Kidney (tissue), 14 donors: Measurements from ENCODE around the gene NAP1L5. TPM values are rescaled to one million over a fixed set of nuclear protein-coding genes. Genes with fewer than 3 reads are reported as not detected.

ENCODE experiments used
- DNase-seq, 5 donors: peaks; one replicate each; pipeline ENCODE4 v3.0.0-alpha.2; 2013 to 2020
- FAIRE-seq: peaks from 2 replicates; lab custom pipeline; 2012; peaks lifted over from hg19 to GRCh38; lab: Jason Lieb, UNC
- H3K27ac ChIP-seq, 2 donors: one replicate each; pipeline ENCODE4 v1.7.0; 2013; ENCODE audit warnings: low read depth in 2 of 2, low read length in 2 of 2, inconsistent platforms in 1 of 2
- H3K27me3 ChIP-seq: one replicate; pipeline ENCODE4 v1.7.1; 2013; ENCODE audit warnings: low read length, inconsistent platforms; ENCODE audit not compliant: control insufficient read depth, insufficient read depth
- H3K36me3 ChIP-seq, 3 donors: one replicate each; pipeline versions ENCODE4 v1.7.0 to v1.7.1; 2013; ENCODE audit warnings: low read length in 3 of 3, control low read depth in 1 of 3, inconsistent platforms in 1 of 3; ENCODE audit not compliant: insufficient read depth in 3 of 3, control insufficient read depth in 2 of 3
- H3K4me1 ChIP-seq, 3 donors: one replicate each; pipeline versions ENCODE4 v1.7.0 to v1.7.1; 2013; ENCODE audit warnings: low read length in 3 of 3, inconsistent platforms in 1 of 3, low read depth in 1 of 3; ENCODE audit not compliant: control insufficient read depth in 2 of 3, insufficient read depth in 2 of 3
- H3K4me3 ChIP-seq, 3 donors: one replicate each; pipeline versions ENCODE4 v1.7.0 to v1.8.1; 2013; ENCODE audit warnings: low read length in 3 of 3, control low read depth in 1 of 3, inconsistent platforms in 1 of 3
- H3K9ac ChIP-seq, 3 donors: one replicate each; pipeline versions ENCODE4 v1.7.0 to v1.7.1; 2013; ENCODE audit warnings: low read length in 3 of 3, control low read depth in 1 of 3, inconsistent platforms in 1 of 3
- H3K9me3 ChIP-seq, 3 donors: one replicate each; pipeline versions ENCODE4 v1.7.0 to v1.7.1; 2013; ENCODE audit warnings: low read length in 3 of 3, control low read depth in 1 of 3, inconsistent platforms in 1 of 3; ENCODE audit not compliant: control insufficient read depth in 2 of 3, insufficient read depth in 1 of 3
- CTCF ChIP-seq: IDR thresholded peaks from 3 replicates; pipeline ENCODE4 v1.5.1; 2012; ENCODE audit warnings: mild to moderate bottlenecking, moderate library complexity, borderline replicate concordance; ENCODE audit not compliant: insufficient read depth; ENCODE audit errors: extremely low read depth
- intact Hi-C: fragments of 100-400 bp; cut with DNase I; formaldehyde crosslinking; loops from one replicate; pipeline ENCODE4 v1.11.1; 2022
- polyA plus RNA-seq: library from polyadenylated mRNA; stranded (reverse); fragments of 350-450 nt; fragmentation: Illumina TruSeq; extraction: RNeasy Lipid Tissue Mini Kit (QIAGEN cat#74804); gene quantifications from one replicate; pipeline ENCODE4 v1.2.3, GENCODE V29; 2014; ENCODE audit warnings: low read depth, low replicate concordance; ENCODE audit not compliant: insufficient read depth
- total RNA-seq: library from RNA; stranded (reverse); fragmentation: NEBNext Ultra II Directional; extraction: Animal tissue kit (Norgen Biotek cat#: 25700); gene quantifications from one replicate; pipeline ENCODE4 v1.2.1, GENCODE V29; 2021
- donor health status: control.
- donor health status: control.
- donor health status: control.
- donor health status: control.
- donor health status: control.
- donor health status: DM: yes; HTN: yes; CAD: no.
- donor health status: Normal renal cell carcinoma (clear cell type).

NAP1L5 gene
- total and polyA plus RNA-seq, 2 donors from 2014 or later: 5.9 to 12.4 TPM

GRCh38 chr4:88646528-88647280 lies 50.9 kb downstream of the NAP1L5 start:
- intact Hi-C loops: no loop called here

DNA sequence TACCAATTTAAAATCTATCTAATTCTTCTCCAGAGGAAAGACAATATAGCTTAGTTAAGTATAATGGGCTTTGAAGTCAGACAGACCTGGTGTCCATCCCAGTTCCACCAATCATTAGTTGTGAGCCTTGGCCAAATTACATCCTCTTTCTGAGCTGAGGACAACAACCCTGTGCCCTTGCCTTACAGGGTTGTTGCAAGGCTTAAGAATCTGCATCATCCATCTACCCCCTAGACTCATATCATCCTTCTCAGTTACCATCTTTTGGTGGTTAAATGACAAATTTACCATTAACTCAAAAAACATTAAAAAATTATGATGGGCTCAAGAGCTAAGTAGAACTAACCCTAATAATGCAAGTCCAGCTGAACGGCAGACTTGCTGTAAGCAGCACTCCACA lies 51.6 kb downstream of the NAP1L5 start:
- DNase-seq (no peak), FAIRE-seq (no peak)
- intact Hi-C loops: no loop called here
- Histone ChIP-seq H3K4me1 (peaks cover 0 to 4% (median 0%) of the 10 kb centered on the region in 3 donors), H3K4me3 (no peak overlapping the region), H3K36me3 (no peaks in the 10 kb centered on the region), H3K27me3 (no peaks in the 10 kb centered on the region), H3K27ac (no peak overlapping the region), H3K9ac (no peak overlapping the region), H3K9me3 (no peaks in the 10 kb centered on the region)
- TF ChIP-seq CTCF: no peak

More at GRCh38 chr4:88646528-88647280, 50.9 kb downstream of the NAP1L5 start:
- Histone ChIP-seq H3K27ac (no peak overlapping the region), H3K36me3 (no peaks in the 10 kb centered on the region), H3K9ac (no peak overlapping the region), H3K4me3 (no peak overlapping the region), H3K9me3 (no peaks in the 10 kb centered on the region), H3K4me1 (peaks cover 0 to 4% (median 0%) of the 10 kb centered on the region in 3 donors), H3K27me3 (no peaks in the 10 kb centered on the region)
- no peak for FAIRE-seq
- no peak for DNase-seq
- TF ChIP-seq CTCF: no peak

Other genes starting within 250 kb of the NAP1L5 start
- gene HERC5, start 240.7 kb downstream of the NAP1L5 start, total RNA-seq: 6.5 TPM
- 4.7 TPM for gene HERC5, start 240.7 kb downstream of the NAP1L5 start, polyA plus RNA-seq
- gene PYURF, start 174.1 kb downstream of the NAP1L5 start, total RNA-seq: 63.0 TPM
- 105 TPM for gene PYURF, start 174.1 kb downstream of the NAP1L5 start, polyA plus RNA-seq
- gene HERC3, start 105.3 kb downstream of the NAP1L5 start, total RNA-seq: 58.4 TPM
- gene HERC3, start 105.3 kb downstream of the NAP1L5 start, polyA plus RNA-seq: 6.3 TPM